ENCODE results near the gene GJD3.

GJD3 gene

DNA sequence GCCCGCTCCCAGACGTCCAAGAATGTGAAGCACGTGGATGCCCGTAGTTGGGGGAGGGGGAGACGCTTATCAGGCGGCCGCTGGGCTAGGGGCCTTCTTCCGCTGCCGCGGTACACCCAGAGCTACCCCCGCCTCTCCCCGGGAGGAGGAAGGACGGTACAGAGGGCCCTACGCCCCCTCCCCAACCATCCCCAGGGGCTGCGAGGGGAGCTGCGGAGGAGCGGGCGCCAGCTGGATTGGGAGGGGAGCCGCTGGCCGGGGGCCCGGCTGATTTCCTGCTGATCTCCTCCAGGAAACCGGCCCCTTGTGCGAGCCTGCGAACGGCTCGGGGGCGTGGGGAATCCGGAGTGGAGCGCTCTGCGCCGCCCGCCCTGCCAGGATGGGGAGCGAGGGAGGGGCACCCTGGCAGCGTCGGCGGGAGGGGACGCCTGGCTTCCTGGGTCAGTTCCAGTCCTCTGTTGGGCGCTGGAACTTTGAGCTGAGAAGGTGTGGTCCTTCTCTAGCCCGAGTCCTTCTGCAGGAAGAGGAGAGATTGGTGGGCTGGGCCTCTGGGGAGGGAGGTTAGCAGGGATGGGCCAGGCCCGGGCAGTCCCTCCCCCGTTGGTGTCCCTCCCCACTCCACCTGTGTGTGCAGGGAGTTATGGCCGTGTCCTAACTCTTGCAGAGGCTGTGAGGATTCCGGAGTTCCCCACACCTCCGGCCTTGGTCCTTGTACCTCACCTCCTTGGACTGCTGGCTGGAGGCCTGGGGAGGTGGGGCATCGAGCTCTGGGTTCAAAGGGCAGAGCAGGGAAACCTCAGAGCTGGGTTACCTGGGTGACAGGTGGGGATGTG lies 19.2 kb downstream of the GJD3 start:
- DNase-seq (ENCODE audit: extremely low read depth, low read depth) = no peak
- TF ChIP-seq, protein P1, sequence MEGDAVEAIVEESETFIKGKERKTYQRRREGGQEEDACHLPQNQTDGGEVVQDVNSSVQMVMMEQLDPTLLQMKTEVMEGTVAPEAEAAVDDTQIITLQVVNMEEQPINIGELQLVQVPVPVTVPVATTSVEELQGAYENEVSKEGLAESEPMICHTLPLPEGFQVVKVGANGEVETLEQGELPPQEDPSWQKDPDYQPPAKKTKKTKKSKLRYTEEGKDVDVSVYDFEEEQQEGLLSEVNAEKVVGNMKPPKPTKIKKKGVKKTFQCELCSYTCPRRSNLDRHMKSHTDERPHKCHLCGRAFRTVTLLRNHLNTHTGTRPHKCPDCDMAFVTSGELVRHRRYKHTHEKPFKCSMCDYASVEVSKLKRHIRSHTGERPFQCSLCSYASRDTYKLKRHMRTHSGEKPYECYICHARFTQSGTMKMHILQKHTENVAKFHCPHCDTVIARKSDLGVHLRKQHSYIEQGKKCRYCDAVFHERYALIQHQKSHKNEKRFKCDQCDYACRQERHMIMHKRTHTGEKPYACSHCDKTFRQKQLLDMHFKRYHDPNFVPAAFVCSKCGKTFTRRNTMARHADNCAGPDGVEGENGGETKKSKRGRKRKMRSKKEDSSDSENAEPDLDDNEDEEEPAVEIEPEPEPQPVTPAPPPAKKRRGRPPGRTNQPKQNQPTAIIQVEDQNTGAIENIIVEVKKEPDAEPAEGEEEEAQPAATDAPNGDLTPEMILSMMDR (IDR thresholded peaks at IDR 0.05; ENCODE audit: low read depth, low read length) = no peak

DNA sequence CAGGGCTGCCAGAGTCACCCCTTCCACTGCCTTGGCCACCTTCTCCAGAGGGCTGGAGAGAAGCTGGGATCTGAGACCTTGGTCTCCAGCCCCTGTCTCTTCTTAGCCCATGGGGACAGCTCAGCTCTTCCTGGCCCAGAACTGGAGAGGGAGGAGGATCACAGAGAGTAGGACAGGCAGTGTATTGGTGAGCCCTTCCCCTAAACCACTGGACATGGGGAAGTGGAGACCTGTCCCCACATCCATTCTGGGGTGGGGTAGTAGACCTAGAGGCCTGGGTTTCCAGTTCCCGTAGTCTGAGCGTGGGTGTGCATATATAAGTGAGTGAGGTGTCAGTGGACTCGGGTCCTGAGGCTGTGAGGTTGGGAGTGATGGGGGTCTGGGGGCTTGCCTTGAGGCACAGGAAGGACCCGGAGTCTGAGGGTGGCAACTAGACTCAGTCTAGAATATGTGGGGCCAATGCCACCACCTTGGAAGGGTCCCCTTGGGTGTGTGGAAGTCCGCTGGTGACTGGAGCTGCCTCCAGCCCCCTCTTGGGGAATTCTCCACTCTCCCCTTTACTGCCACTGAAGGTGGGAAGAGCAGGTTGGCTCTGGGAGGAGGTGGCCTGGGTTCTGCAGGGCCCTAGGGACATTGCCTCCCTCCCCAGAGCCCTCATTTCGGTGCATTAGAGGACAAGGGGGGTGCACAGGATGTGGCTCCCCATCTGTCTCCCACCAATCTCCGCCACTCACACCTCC lies 19.9 kb downstream of the GJD3 start:
- DNase-seq (ENCODE audit: extremely low read depth, low read depth) = no peak
- TF ChIP-seq, protein P1 (IDR thresholded peaks at IDR 0.05; ENCODE audit: low read depth, low read length) = no peak

DNA sequence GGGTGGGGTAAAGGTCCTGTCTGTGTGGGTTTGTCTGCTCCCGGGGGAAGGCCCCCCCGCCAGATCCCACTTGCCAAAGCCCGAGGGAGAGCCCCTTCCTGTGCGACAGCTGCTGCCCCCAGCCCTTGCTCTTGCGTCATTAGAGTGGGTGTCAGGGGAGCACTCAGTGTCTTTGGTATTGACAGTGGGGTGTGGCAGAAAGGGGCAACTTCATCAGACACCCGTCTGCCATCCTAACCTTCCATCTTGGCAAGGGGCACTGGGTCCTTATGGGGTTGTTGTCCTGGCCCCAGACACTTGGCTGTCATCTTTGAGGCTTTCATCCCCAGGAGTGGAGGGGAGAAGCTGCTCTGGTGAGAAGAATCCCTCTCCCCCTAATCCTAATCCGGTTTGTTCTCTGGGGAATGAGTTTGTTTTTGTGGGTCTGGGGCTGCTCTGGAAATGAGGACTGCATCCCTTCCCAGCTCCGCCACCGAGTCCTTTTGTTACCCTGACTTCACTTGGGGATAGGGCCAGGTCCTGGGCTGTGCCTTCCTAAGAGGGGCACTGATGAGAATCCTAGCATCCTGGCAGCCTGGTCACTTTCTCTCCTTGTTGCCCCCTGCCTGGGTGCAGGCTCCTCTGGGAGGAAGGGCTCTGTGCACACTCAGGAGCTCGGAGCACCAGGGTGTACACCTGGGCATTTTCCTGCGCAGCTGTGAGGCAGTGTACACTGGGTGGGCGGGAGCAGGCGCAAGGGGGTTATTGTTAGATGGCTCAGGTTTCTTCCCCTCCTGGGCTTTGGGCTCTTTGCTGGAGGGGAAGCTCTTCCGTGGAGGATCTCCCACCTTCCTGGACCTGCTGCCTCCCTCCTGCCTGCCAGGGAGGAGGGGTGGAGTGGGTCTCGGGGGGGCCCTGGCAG lies 21.1 kb downstream of the GJD3 start:
- TF ChIP-seq, protein P1 (IDR thresholded peaks at IDR 0.05; ENCODE audit: low read depth, low read length) = no peak

DNA sequence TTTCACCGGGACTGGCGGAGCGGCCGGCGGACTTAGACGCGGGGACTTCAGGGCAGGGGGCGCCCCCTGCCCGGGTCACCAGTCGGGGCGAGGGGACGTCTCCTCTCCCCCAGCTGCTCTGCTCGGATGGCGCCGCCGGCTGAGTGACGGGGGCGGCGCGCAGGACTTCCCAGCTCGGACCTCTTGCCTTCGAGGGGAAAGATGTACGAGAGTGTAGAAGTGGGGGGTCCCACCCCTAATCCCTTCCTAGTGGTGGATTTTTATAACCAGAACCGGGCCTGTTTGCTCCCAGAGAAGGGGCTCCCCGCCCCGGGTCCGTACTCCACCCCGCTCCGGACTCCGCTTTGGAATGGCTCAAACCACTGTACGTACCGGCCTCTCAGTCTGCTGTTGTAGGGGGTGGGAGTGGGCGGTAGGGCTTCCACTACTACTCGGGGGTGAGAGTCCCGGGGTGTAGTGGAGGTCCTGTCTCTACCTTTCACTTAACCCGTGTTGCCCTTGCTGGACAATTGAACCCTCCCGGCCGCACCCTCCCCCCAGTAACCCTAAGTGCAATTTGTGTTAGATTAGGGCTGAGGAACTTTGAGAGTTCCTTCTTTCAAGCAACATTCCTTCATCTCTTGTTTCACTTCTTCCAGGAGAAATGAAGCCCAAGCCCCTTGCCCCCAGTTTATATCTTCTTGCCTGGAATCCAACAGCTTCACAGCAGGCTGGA lies 21.9 kb downstream of the GJD3 start:
- no peak for DNase-seq (ENCODE audit: extremely low read depth, low read depth)
- TF ChIP-seq, protein P1 (IDR thresholded peaks at IDR 0.05; ENCODE audit: low read depth, low read length) = no peak

More for the DNA sequence above, 21.1 kb downstream of the GJD3 start:
- no peak for DNase-seq (ENCODE audit: extremely low read depth, low read depth)

DNA sequence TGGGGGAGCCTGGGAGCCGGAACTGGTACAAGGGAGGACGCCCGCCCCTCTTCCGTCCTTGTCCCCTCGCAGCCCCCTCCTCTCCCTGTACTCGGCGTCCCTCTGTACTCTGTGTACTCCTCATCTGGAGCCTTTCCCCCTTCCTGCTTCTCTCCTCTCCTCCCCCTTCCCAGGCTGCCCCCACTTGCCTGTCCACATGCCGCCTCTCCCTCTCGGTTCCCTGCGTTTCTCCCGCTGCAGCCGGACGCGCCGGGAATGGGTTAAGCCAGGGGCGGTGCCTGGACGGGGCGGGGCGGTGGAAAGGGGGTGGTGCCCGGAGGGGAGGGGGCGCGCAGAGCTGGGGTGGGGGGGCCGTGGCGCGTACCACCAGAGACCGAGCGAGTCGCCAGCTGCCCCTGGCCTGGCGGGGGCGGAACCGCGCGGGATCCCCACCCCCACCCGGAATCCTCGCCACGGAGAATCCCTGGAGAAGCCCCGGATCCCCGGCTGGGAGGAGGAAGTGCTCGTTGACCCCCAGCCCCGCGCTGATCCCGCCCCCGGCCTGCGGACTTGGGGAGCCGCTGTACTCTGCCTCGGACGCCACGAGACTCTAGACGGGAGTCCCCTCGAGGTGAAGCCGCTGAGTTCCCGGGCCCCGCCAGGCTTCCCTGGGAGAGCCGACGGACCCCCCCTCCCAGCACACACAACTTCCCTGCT lies 22.6 kb downstream of the GJD3 start:
- TF ChIP-seq, protein P1 (IDR thresholded peaks at IDR 0.05; ENCODE audit: low read depth, low read length) = no peak
- no peak for DNase-seq (ENCODE audit: extremely low read depth, low read depth)
